D721Med (cell line): ENCODE measurements around the gene KANSL1.
"Not testable (repeated sequence)": the region's sequence is repeated elsewhere in the genome, so short reads cannot be mapped to it uniquely, and the experiment has no call there.

ENCODE experiments used
- DNase-seq: peaks from one replicate; pipeline ENCODE4 v3.0.0; 2011; ENCODE audit warnings: low spot score; ENCODE audit not compliant: insufficient read length
- FAIRE-seq: peaks from 2 replicates; lab custom pipeline; 2011; peaks lifted over from hg19 to GRCh38; lab: Jason Lieb, UNC
- TF ChIP-seq, protein P1 (sequence below): IDR thresholded peaks from 2 replicates; pipeline ENCODE4 v1.5.1; 2012; ENCODE audit warnings: mild to moderate bottlenecking, control low read depth; ENCODE audit not compliant: insufficient read depth; ENCODE audit errors: missing control alignments

Gene KANSL1

DNA sequence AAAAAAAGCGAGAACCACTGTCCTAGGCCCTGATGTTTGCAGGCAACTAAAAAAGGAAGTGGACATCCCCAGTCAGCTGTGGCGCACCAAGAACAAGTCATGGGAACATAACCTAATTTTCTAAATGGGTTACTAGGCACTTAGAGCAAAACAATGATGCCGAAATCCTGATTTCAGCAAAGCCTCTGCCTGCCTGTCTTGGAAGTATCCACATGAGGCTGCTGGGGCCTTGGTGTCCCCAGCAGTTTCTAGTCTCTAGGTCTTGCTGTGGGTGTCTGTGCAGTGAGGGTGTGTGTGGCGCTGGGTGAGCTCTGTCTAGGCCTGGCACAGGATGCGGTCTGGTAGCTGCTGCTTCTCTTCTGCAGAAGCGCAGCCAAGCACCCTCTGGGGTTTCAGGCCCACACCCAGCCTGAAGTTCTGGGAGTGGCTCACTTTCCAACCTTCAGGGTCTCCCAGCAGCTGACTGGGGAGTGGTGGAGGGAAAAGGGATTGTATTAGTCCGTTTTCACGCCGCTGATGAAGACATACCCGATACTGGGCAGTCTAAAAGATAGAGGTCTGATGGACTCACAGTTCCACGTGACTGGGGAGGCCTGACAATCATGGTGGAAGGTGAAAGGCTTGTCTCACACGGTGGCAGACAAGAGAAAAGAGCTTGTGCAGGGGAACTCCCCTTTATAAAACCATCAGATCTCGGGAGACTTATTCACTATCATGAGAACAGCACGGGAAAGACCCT is 173.0 kb downstream of the KANSL1 start:
- FAIRE-seq: no peak

DNA sequence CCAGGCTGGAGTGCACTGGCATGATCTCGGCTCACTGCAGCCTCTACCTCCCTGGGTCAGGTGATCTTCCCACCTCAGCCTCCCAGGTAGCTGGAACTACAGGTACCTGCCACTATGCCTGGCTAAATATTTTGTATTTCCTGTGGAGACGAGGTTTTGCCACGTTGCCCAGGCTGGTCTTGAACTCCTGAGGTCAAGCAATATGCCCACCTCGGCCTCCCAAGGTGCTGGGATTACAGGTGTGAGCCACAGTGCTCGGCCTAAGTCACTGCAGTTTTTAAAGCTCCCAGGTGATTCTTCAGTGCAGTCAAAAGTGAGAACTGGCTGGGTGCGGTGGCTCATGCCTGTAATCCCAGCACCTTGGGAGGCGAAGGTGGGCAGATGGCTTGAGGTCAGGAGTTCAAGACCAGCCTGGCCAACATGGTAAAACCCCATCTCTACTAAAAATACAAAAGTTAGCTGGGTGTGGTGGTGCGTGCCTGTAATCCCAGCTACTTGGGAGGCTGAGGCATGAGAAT is 173.8 kb downstream of the KANSL1 start:
- not testable (repeated sequence) for DNase-seq, FAIRE-seq

More for the DNA sequence above, 173.0 kb downstream of the KANSL1 start:
- TF ChIP-seq, protein P1, sequence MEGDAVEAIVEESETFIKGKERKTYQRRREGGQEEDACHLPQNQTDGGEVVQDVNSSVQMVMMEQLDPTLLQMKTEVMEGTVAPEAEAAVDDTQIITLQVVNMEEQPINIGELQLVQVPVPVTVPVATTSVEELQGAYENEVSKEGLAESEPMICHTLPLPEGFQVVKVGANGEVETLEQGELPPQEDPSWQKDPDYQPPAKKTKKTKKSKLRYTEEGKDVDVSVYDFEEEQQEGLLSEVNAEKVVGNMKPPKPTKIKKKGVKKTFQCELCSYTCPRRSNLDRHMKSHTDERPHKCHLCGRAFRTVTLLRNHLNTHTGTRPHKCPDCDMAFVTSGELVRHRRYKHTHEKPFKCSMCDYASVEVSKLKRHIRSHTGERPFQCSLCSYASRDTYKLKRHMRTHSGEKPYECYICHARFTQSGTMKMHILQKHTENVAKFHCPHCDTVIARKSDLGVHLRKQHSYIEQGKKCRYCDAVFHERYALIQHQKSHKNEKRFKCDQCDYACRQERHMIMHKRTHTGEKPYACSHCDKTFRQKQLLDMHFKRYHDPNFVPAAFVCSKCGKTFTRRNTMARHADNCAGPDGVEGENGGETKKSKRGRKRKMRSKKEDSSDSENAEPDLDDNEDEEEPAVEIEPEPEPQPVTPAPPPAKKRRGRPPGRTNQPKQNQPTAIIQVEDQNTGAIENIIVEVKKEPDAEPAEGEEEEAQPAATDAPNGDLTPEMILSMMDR: no peak
- no peak for DNase-seq

DNA sequence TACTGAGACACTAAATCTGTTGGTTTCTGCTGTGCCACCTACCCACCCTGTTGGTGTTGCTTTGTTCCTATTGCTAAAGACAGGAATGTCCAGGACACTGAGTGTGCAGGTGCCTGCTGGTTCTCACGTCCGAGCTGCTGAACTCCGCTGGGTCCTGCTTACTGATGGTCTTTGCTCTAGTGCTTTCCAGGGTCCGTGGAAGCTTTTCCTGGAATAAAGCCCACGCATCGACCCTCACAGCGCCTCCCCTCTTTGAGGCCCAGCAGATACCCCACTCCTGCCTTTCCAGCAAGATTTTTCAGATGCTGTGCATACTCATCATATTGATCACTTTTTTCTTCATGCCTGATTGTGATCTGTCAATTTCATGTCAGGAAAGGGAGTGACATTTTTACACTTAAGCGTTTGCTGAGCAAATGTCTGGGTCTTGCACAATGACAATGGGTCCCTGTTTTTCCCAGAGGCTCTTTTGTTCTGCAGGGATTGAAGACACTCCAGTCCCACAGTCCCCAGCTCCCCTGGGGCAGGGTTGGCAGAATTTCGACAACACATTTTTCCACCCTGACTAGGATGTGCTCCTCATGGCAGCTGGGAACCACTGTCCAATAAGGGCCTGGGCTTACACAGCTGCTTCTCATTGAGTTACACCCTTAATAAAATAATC is 179.6 kb downstream of the KANSL1 start:
- no peak for FAIRE-seq
- no peak for DNase-seq
- TF ChIP-seq, protein P1: no peak

DNA sequence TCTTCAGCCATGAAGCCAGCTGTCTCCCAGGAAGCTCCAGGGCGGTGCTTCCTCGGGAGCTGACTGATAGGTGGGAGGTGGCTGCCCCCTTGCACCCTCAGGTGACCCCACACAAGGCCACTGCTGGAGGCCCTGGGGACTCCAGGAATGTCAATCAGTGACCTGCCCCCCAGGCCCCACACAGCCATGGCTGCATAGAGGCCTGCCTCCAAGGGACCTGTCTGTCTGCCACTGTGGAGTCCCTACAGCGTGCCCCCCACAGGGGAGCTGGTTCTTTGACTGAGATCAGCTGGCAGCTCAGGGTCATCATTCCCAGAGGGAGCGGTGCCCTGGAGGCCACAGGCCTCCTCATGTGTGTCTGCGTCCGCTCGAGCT is 180.1 kb downstream of the KANSL1 start:
- FAIRE-seq: no peak
- no peak for DNase-seq
- TF ChIP-seq, protein P1: no peak

DNA sequence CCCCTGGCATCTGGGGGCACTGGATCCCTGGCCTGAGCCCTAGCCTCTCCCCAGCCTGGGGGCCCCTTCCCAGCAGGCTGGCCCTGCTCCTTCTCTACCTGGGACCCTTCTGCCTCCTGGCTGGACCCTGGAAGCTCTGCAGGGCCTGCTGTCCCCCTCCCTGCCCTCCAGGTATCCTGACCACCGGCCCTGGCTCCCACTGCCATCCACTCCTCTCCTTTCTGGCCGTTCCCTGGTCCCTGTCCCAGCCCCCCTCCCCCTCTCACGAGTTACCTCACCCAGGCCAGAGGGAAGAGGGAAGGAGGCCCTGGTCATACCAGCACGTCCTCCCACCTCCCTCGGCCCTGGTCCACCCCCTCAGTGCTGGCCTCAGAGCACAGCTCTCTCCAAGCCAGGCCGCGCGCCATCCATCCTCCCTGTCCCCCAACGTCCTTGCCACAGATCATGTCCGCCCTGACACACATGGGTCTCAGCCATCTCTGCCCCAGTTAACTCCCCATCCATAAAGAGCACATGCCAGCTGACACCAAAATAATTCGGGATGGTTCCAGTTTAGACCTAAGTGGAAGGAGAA is 180.6 kb downstream of the KANSL1 start:
- TF ChIP-seq, protein P1: no peak
- DNase-seq (no peak), FAIRE-seq (no peak)

DNA sequence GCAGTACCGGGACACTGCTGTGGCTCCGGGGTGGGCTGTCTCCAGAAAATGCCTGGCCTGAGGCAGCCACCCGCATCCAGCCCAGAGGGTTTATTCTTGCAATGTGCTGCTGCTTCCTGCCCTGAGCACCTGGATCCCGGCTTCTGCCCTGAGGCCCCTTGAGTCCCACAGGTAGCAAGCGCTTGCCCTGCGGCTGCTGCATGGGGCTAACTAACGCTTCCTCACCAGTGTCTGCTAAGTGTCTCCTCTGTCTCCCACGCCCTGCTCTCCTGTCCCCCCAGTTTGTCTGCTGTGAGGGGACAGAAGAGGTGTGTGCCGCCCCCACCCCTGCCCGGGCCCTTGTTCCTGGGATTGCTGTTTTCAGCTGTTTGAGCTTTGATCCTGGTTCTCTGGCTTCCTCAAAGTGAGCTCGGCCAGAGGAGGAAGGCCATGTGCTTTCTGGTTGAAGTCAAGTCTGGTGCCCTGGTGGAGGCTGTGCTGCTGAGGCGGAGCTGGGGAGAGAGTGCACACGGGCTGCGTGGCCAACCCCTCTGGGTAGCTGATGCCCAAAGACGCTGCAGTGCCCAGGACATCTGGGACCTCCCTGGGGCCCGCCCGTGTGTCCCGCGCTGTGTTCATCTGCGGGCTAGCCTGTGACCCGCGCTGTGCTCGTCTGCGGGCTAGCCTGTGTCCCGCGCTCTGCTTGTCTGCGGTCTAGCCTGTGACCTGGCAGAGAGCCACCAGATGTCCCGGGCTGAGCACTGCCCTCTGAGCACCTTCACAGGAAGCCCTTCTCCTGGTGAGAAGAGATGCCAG is 181.3 kb downstream of the KANSL1 start:
- DNase-seq: no peak
- TF ChIP-seq, protein P1: no peak
- FAIRE-seq: no peak

DNA sequence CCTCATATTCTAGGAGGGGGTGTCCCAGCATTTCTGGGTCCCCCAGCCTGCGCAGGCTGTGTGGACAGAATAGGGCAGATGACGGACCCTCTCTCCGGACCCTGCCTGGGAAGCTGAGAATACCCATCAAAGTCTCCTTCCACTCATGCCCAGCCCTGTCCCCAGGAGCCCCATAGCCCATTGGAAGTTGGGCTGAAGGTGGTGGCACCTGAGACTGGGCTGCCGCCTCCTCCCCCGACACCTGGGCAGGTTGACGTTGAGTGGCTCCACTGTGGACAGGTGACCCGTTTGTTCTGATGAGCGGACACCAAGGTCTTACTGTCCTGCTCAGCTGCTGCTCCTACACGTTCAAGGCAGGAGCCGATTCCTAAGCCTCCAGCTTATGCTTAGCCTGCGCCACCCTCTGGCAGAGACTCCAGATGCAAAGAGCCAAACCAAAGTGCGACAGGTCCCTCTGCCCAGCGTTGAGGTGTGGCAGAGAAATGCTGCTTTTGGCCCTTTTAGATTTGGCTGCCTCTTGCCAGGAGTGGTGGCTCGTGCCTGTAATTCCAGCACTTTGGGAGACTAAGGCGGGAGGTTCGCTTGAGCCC is 182.5 kb downstream of the KANSL1 start:
- FAIRE-seq (no peak), DNase-seq (no peak)
- TF ChIP-seq, protein P1: peak; percentile 50
